HepG2 (cell line): Measurements from ENCODE around the gene VDR. TPM values are rescaled to one million over a fixed set of nuclear protein-coding genes. Genes with fewer than 3 reads are reported as not detected.

ENCODE experiments used
- AKNA ChIP-seq: sonication (generic); formaldehyde crosslinking; IDR thresholded peaks from 2 replicates; pipeline ENCODE4 v1.4.0; 2020; ENCODE audit warnings: missing genetic modification reagents, borderline replicate concordance
- BORCS8-MEF2B ChIP-seq: sonication (generic); formaldehyde crosslinking; IDR thresholded peaks from 2 replicates; pipeline ENCODE4 v1.8.0; 2022; ENCODE audit warnings: mild to moderate bottlenecking, missing genetic modification reagents
- KAT8 ChIP-seq: IDR thresholded peaks from 2 replicates; pipeline ENCODE4 v1.6.1; 2016; ENCODE audit warnings: missing genetic modification reagents, missing compliant biosample characterization
- MAX ChIP-seq: IDR thresholded peaks from 2 replicates; pipeline ENCODE4 v1.6.1; 2012; ENCODE audit warnings: inconsistent platforms
- NFATC3 ChIP-seq: sonication (generic); formaldehyde crosslinking; IDR thresholded peaks from 2 replicates; pipeline ENCODE4 v1.5.1; 2020; ENCODE audit warnings: mild to moderate bottlenecking, missing genetic modification reagents
- PBX3 ChIP-seq: sonication (generic); formaldehyde crosslinking; IDR thresholded peaks from 2 replicates; pipeline ENCODE4 v1.8.1; 2023; ENCODE audit warnings: missing genetic modification reagents, inconsistent platforms, borderline replicate concordance
- SIX1 ChIP-seq: sonication (generic); formaldehyde crosslinking; IDR thresholded peaks from 2 replicates; pipeline ENCODE4 v1.4.0; 2020; ENCODE audit warnings: missing genetic modification reagents, borderline replicate concordance
- SP4 ChIP-seq: sonication (generic); formaldehyde crosslinking; IDR thresholded peaks from 2 replicates; pipeline ENCODE4 v1.8.1; 2023; ENCODE audit warnings: mild to moderate bottlenecking, missing genetic modification reagents
- TAF1 ChIP-seq: sonication (generic); formaldehyde crosslinking; IDR thresholded peaks from 2 replicates; pipeline ENCODE4 v1.4.0; 2020; ENCODE audit warnings: missing genetic modification reagents
- TOE1 ChIP-seq: sonication (generic); formaldehyde crosslinking; IDR thresholded peaks from 2 replicates; pipeline ENCODE4 v1.4.0; 2020; ENCODE audit warnings: mild to moderate bottlenecking, missing genetic modification reagents
- TRAFD1 ChIP-seq: sonication (generic); formaldehyde crosslinking; IDR thresholded peaks from 2 replicates; pipeline ENCODE4 v1.5.1; 2020; ENCODE audit warnings: missing genetic modification reagents, mild to moderate bottlenecking, borderline replicate concordance
- XRCC5 ChIP-seq: fragments of 200-400 bp; formaldehyde crosslinking; optimal IDR thresholded peaks from 2 replicates; pipeline ENCODE3; 2017; ENCODE audit warnings: mild to moderate bottlenecking, low read length
- ZHX2 ChIP-seq, 2 experiments: sonication (generic) in 1 of 2; formaldehyde crosslinking in 1 of 2; IDR thresholded peaks; 2 replicates each; pipeline versions ENCODE4 v1.6.1 to v1.9.0; 2014 to 2022; ENCODE audit warnings: antibody characterized with exemption in 1 of 2, borderline replicate concordance in 1 of 2, inconsistent platforms in 1 of 2, low read depth in 1 of 2, missing genetic modification reagents in 1 of 2
- polyA plus RNA-seq, 8 experiments: library from polyadenylated mRNA; depleted of rRNA in 3 of 8; stranded (reverse) in 7 of 8; unstranded in 1 of 8; fragments of >200 nt; fragmentation: Illumina TruSeq in 4 of 8; extraction: Trizol in 4 of 8; gene quantifications; 2 replicates each; pipeline versions ENCODE4 v1.2.1 to v1.2.3, GENCODE V29; 2011 to 2016; ENCODE audit warnings: low read depth in 4 of 8, missing spikeins in 1 of 8, mixed read lengths in 1 of 8; ENCODE audit not compliant: insufficient read depth in 1 of 8
- total RNA-seq, 5 experiments: library from RNA; depleted of rRNA; stranded (reverse); fragments of >200 nt; fragmentation: Illumina TruSeq; extraction: Trizol; gene quantifications; 2 replicates each; pipeline ENCODE4 v1.2.3, GENCODE V29; 2016; ENCODE audit warnings: low read depth in 1 of 5

VDR gene
- total and polyA plus RNA-seq, 2 of the 13 experiments (the other 11 are each of a cell fraction or from before 2014, with no cell fraction given), result 0.08 to 0.33 TPM

GRCh38 chr12:47819896-47820630 lies 84.7 kb downstream of the VDR start, which contains the start of gene HDAC7 (continued):
- TF ChIP-seq ZHX2 (IDR thresholded peaks at IDR 0.05; ENCODE audit: low read depth) (no peak), ZHX2 (CRISPR knock-in tag; IDR thresholded peaks at IDR 0.05; ENCODE audit: borderline replicate concordance) (no peak), SIX1 (CRISPR knock-in tag) (no peak), MAX (no peak; the same call in 1 of the 2 replicates), KAT8 (CRISPR knock-in tag) (peak; percentile 13; the same call in 1 of the 2 replicates), BORCS8-MEF2B (CRISPR knock-in tag) (no peak), TAF1 (CRISPR knock-in tag) (peak; percentile 50), AKNA (CRISPR knock-in tag) (no peak), XRCC5 (no peak), TRAFD1 (CRISPR knock-in tag) (no peak), PBX3 (CRISPR knock-in tag) (no peak), TOE1 (CRISPR knock-in tag) (no peak), SP4 (CRISPR knock-in tag) (peak; percentile 44), NFATC3 (CRISPR knock-in tag) (no peak)
